Dermis blood vessel endothelial cell (primary cell): ENCODE results near the gene FADS2. TPM values are rescaled to one million over a fixed set of nuclear protein-coding genes. Genes with fewer than 3 reads are reported as not detected.

ENCODE experiments used
- DNase-seq: peaks from one replicate; pipeline ENCODE4 v3.0.0; 2010
- total RNA-seq: library from RNA; depleted of rRNA; stranded (reverse); fragments of >200 nt; gene quantifications from 2 replicates; pipeline ENCODE4 v1.2.3, GENCODE V29; 2014

Gene FADS2
- total RNA-seq, 1 donor from 2014 or later: 75.9 TPM

DNA sequence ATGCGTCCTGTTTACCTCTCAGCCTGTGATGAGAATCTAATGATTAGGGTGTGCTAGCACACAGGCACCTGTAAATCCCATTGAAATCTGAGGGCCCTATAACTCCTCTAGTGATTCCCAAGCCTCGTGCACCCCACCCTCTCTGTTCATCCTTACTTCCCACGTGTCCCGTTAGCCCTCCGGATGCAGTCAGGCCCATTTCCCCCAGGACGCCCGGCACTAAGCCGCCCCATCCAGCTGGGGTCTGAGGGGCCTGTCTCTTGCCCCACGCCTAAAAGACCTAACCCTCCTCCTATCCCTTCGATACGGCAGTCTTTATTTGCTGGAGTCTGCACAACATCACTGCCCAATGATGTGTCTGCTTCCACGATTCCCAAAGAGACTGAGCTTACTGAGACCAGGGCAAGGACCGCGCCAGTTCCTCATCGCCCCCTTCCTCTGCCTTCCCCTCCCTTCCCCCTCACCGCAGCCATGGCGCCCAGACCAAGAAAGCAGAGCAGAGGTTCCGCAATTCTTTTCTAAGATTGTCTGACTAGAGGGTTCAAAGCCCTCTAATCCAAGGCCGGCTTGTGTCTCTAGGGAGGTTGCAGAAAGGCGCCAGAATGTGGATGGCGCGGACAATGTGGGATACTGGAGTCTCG lies 1.1 kb upstream of the FADS2 start:
- no peak for DNase-seq

DNA sequence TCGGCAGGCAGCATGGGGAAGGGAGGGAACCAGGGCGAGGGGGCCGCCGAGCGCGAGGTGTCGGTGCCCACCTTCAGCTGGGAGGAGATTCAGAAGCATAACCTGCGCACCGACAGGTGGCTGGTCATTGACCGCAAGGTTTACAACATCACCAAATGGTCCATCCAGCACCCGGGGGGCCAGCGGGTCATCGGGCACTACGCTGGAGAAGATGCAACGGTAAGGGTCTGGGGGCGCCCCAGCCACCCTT lies 204 bp downstream of the FADS2 start:
- no peak for DNase-seq

- peak; percentile 60 for DNase-seq
These were observed 718 bp downstream of the FADS2 start for GRCh38 chr11:61828629-61829407.

DNA sequence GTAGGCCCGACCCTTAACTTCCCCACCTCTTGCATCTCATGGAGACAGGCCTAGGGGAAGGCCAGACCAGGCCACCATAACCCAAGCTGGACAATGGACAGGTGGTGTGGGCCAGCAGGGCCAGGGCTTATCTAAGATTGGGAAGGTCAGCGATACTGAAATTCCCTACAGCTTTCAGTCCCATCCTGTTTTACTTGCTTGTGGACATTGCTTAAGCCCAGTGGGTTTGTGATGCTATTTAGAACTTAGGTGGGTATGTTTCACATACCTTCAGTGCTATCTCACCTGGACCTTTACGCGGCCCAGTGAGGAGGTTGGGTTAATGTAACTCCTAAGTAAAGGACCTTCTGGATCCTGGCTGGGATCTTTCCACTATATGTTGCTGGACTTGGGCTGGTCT lies 1.7 kb downstream of the FADS2 start:
- no peak for DNase-seq

DNA sequence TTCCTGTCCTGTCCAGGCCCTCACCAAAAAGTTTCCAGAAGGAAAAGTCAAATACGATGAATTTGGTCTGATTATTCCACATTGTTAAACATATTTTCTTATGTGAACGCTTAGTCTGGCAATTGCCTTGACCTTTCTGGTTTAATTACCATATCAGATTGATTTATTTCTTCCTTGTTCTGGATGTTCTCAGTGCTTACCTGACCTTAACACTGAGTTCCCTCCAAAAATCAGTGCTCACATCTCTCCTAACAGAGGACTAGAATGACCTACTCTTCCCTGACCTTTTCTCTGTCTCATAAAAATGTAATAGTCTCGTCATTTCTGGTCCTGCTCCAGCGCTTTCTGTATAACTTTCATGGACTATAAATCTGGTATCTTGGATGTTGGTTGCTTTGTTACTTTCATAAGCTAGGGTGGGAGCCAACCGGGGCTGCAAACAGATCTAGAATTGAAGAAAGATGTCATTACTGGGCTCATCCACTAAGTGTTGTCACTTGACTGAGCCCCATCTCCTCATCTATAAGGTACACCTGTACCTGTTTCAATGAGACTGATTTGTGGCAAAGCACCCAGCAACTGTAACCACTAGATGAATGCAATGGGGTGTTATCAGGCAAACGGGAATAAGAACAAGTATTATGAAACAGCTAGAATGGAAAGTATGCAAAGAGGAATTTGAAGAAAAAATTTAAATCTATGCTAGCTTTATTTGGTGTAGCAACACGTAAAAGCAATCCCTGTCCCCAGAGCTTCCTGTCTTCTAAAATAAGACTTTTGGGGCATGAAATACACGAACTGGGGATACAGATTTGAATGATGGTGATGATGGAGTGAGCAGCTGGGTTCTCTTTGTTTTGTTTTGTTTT lies 2.4 kb downstream of the FADS2 start:
- no peak for DNase-seq

DNA sequence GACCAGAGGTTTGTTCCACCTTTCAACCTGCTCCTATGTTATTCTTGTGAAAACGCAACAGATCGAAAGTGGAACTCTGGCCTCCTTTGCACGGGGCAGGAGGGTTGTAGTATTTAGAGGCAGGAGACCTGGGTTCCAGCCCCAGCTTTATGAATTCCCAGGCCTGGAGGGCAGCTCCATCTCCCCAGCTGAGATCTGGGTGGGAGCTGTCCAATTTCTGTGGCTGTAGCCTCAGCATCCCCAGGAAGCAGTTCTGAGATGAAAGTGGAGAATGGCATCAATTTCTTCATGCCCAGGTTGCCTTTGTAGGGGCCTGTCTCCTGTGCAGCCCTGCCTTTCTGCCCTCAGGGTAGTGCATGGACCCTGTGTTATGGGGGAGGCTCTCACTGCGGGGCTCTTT lies 4.1 kb downstream of the FADS2 start:
- no peak for DNase-seq

- no peak for DNase-seq
These were observed 4.7 kb downstream of the FADS2 start for GRCh38 chr11:61832754-61833153.

DNA sequence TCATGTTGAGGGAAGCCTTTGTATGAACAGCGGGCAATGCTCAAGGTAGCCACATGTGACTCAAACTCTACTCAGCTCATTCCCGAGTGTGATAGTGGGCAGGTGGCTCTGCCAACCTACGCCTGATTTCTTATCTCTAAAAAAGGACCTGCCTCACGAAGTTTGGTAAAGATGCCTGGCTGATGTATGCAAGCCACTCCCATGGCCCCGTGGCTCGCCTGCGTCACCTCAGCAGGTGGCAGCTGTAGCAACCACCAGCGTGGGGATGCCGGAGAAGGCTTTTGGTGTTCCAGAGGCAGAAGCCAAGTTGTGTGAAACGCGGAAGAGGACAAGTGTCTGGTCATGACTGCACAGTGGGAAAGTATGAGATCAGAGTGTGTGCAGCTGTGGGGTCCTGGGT lies 5.4 kb downstream of the FADS2 start:
- no peak for DNase-seq

DNA sequence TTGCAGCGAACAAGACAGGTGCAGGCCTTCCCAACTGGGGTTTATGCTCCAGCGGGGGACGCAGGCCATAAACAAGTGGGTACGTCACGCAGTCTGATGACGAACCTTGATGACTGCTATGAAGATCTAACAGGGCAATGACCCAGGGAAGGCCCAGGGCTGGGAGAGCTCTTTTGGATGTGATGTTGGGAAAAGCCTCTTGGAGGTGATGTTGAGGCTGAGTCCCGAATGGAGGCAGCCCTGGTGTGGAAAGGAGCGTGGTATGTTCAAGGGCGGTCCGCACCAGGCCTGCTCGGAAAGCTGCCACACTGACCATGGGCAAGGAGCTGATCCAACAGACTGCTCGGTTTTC lies 5.8 kb downstream of the FADS2 start:
- DNase-seq: no peak

GRCh38 chr11:61834278-61835048 lies 6.4 kb downstream of the FADS2 start:
- peak; percentile 86 for DNase-seq

DNA sequence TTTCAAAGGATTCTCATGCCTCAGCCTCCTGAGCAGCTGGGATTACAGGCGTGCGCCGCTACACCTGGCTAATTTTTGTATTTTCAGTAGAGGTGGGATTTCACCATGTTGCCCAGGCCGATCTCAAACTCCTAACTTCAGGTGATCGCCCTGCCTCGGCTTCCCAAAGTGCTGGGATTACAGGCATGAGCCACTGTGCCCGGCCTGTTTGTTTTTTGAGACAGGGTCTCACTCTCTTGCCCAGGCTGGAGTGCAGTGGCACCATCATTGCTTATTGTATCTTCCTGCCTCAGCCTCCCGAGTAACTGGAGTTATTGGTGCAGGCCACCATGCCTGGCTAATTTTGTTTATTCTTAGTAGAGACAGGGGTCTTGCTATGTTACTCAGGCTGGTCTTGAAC lies 8.1 kb downstream of the FADS2 start:
- no peak for DNase-seq

DNA sequence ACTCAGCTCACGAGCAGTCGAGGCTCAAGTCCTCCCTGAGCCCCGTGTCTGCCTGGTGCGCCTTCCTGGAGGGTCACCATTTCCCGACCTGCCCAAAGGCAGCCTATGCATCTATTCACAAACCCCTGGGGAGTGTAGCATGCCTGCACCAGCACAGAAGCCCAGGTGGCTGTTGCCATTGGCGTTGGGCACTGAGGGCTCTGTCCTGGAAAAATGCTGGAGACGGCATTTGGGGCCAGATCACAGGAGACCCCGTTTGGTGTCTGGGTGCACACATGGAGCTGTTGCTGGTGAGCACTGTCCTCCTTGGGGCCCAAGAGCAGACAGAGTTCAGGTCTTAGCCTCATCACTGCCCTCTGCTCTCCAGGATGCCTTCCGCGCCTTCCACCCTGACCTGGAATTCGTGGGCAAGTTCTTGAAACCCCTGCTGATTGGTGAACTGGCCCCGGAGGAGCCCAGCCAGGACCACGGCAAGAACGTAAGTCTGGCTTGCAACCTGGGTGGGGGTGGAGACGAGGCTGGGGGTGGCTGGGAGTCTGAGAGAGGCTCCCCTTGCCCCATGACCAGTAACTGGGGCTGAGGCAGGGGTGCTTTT lies 9.4 kb downstream of the FADS2 start:
- no peak for DNase-seq

DNA sequence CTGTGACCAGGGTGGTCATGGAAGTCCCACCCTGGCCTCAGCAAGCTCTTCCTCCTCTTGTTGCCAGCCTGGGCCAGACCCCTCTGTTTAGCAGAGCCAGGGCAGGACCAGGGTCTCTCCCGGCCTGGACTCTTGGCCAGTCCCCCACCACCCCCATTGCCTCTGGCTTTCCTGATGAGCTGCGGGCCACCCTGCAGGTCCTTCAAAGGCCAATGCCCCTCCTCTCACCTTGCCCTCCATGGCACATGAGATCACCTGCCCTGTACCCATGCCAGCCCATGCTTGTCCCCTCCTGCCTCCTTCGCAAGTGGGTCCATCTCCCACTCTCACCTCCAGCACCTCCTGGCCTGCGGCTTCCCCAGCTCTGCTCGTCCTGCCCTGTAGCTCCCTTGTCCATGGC lies 10.4 kb downstream of the FADS2 start:
- DNase-seq: no peak

DNA sequence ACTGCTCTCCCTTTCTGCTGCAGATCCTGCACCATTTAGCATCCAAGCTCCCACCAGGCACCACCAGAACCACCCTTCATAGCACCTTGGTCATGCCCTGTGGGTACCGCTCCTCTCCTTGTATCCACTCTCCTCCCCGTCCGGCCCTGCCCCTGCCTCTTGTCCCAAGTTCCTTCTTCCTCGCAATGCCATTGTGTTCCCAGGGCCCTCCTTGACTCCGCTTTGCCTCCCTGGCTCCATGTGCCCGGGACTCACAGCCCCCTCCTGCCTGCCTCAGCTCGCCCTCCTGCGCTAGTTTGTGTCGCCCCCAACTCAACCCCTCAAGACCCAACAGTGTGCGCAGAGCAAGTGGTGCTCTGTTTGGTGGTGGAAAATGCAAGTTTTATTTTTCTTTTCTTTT lies 10.8 kb downstream of the FADS2 start:
- DNase-seq: no peak

- no peak for DNase-seq
These were observed 11.6 kb downstream of the FADS2 start for GRCh38 chr11:61839742-61840141.

- no peak for DNase-seq
These were observed 12.3 kb downstream of the FADS2 start for GRCh38 chr11:61840371-61840770.

DNA sequence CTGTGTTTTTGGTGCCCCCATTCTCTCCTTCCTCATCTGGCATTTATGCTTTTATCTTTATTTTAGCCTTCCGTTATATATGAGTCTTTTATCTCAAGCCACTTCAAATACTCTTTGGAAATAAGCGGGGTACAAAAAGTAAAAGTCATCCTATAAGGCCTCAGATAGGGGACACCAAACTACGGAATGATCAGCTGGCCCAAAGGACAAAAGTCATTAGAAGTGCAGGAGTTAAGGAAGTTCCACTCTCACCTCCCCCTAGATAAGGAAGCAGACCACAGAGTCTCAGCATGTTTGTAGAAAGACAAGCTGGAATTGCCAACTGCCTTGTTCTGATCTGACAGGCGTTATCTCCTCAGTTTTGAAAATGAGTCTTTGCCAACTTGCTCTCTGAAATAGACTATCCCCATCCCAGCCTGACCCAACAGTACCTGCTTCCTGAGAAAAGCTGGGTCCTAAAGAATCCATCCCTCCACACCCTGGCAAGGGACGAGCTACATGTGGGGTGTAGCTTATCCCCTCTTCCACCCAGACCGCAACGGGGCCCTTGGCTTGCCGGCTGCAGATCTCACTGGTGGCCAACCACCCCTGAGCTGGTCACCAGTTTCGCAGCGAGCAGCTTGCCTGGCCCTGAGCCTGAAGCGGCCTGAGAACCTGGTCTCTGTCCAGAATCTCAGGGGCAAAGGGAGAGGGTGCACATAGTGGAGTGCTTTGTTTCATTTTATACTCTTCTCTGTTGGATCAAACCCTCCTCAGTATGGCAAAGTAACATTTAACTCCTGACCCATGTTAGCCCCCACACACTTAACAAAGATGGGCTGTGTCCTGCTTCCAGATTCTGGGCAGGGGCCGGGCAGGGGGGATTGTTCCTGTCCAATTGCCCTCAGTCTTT lies 13.8 kb downstream of the FADS2 start:
- no peak for DNase-seq

- DNase-seq: no peak
These were observed 14.4 kb downstream of the FADS2 start for GRCh38 chr11:61842528-61842820.

DNA sequence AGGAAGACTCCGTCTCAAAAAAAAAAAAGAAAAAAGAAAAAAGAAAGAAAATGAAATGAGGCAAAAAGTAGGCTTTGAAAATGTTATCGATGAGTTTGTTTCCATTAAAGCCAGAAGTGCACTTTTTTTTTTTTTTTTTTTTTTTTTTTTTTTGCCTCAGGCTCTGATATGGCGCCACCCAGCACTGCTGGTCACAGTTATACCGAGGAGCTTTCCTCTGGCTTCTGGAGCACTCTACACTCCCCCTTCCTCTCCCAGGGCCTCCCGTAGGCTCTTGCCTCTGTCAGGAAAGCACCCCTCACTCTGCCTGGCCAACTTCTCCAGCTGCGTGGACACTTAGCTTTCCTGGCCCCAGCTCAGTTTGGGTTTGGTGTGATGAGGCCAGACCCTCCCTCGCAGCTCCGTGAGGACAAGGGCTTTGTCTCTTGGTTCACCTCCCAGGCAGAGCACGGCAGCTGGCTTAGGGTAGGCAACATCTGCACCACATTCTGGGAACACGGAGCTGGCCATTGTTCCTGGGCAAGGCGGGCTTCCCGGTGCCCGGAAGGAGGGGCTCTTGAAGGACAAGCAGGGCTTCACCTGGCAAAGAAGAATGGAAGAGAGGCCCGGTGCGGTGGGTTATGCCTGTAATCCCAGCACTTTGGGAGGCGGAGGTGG lies 16.9 kb downstream of the FADS2 start:
- no peak for DNase-seq

DNA sequence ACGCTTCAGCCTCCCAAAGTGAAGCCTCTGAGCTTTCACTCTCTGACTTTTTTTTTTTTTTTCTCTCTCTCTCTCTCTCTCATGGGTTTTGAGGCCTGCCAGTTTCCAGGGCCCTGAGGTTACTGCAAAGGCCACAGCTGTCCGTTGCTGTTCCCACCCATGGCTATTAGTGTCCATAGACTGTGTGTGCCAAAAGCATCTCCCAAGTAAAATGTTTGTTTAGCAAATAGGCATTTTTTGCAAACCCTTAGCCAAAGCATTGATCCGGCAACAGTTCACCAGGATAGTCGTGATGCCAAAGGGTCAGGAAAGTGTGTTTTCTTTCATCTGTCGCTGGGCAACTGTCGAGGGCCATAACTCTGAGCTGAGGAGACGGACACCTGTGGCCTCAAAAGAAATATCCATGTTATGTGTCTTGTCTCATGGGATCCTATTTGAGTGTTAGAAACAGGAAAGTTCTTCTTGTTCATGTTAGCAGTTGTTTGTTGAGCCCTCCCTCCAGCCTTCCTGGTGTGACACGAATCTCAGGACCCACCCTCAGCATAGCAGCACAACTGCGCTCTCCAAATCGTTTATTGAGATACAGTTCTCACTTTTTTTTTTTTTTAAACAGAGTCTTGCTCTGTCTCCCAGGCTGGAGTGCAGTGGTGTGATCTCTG lies 18.4 kb downstream of the FADS2 start:
- DNase-seq: no peak
